ENCODE data around the gene DCTPP1. TPM values are rescaled to one million over a fixed set of nuclear protein-coding genes. Genes with fewer than 3 reads are reported as not detected.
A peak's percentile ranks its signal among the peaks of the same experiment; 100 is the strongest.

Gene DCTPP1
- polyA plus RNA-seq, 3 donors: 10.5 to 45.5 (median 32.2) TPM

DNA sequence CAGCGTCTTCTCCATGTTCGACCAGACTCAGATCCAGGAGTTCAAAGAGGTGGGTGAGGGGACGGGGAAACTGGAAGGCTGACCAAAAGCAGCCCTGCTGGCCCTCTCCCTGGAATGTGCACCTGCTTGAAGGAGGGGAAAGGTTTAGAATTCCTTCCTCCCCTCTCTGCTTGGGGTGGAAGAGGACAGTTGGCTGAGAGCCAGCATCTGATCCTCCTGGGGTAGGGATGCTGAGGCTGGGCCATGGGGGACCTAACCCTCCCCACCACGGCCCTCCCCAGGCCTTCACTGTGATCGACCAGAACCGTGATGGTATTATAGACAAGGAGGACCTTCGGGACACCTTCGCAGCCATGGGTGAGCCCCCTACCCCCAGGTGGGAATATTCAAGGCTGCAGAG lies 54.0 kb downstream of the DCTPP1 start:
- H3K4me1 Mint-ChIP-seq: peaks cover 30% of the 10 kb centered on the region
- Histone ChIP-seq H2AFZ (ENCODE audit: insufficient read depth, low read depth, low read length, poor library complexity, severe bottlenecking) (no peak overlapping the region), H3K27me3 (ENCODE audit: control insufficient read depth in 2 of 2, insufficient read depth in 2 of 2, low read length in 2 of 2) (no peaks in the 10 kb centered on the region), H3K4me1 (ENCODE audit: control insufficient read depth in 1 of 2, insufficient read depth in 2 of 2, low read length in 2 of 2) (peaks cover 31 to 38% of the 10 kb centered on the region in 2 donors), H3K36me3 (replicated peaks in 1 of 2; ENCODE audit: control insufficient read depth in 1 of 2, insufficient read depth in 2 of 2, low read length in 2 of 2) (no peaks in the 10 kb centered on the region), H4K20me1 (ENCODE audit: insufficient read depth, low read length) (no peaks in the 10 kb centered on the region), H3K27ac (ENCODE audit: low read depth in 1 of 2, low read length in 2 of 2) (no peak overlapping the region), H3K79me2 (ENCODE audit: insufficient read depth, low read length) (peaks cover 7% of the 10 kb centered on the region), H3K4me2 (replicated peaks; ENCODE audit: extremely low read depth, low read length, poor library complexity, severe bottlenecking) (no peak overlapping the region), H3K4me3 (replicated peaks in 1 of 3; ENCODE audit: low read depth in 2 of 3, low read length in 3 of 3) (no peak overlapping the region), H3K9me3 (replicated peaks in 1 of 2; ENCODE audit: control insufficient read depth in 1 of 2, insufficient read depth in 1 of 2, low read length in 2 of 2) (no peaks in the 10 kb centered on the region), H3K9ac (ENCODE audit: insufficient read depth, low read length, poor library complexity, severe bottlenecking) (no peak overlapping the region)
- intact Hi-C loops (cut with micrococcal nuclease): loop anchor here (10.0 kb wide), 2 partner anchors 279 to 339 kb away; partner anchors contain the start of genes FBRS (in 1 of the 2) and PRR14 (in 1 of the 2)
- peak overlapping the region in 1 of 7 donors; percentile 37 for H3K27ac Mint-ChIP-seq
- peaks cover 0 to 6% (median 0%) of the 10 kb centered on the region in 3 donors for H3K27me3 Mint-ChIP-seq (ENCODE audit: low read depth in 3 of 3)
- 90% methylated on average over 4 of the region's 8 CpGs for WGBS (ENCODE audit: insufficient coverage)
- no peak overlapping the region for H3K4me3 Mint-ChIP-seq
- no peaks in the 10 kb centered on the region for H3K36me3 Mint-ChIP-seq
- H3K9me3 Mint-ChIP-seq: no peaks in the 10 kb centered on the region
- DNase-seq: peak in 1 of 3 donors; percentile 4
- TF ChIP-seq, protein P1, sequence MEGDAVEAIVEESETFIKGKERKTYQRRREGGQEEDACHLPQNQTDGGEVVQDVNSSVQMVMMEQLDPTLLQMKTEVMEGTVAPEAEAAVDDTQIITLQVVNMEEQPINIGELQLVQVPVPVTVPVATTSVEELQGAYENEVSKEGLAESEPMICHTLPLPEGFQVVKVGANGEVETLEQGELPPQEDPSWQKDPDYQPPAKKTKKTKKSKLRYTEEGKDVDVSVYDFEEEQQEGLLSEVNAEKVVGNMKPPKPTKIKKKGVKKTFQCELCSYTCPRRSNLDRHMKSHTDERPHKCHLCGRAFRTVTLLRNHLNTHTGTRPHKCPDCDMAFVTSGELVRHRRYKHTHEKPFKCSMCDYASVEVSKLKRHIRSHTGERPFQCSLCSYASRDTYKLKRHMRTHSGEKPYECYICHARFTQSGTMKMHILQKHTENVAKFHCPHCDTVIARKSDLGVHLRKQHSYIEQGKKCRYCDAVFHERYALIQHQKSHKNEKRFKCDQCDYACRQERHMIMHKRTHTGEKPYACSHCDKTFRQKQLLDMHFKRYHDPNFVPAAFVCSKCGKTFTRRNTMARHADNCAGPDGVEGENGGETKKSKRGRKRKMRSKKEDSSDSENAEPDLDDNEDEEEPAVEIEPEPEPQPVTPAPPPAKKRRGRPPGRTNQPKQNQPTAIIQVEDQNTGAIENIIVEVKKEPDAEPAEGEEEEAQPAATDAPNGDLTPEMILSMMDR (IDR thresholded peaks at IDR 0.05): no peak

- Histone ChIP-seq H4K20me1 (ENCODE audit: insufficient read depth, low read length) (no peaks in the 10 kb centered on the region), H3K4me2 (replicated peaks; ENCODE audit: extremely low read depth, low read length, poor library complexity, severe bottlenecking) (no peak within 1 kb of the TSS), H3K9me3 (replicated peaks in 1 of 2; ENCODE audit: control insufficient read depth in 1 of 2, insufficient read depth in 1 of 2, low read length in 2 of 2) (no peaks in the 10 kb centered on the region), H3K4me3 (replicated peaks in 1 of 3; ENCODE audit: low read depth in 2 of 3, low read length in 3 of 3) (no peak within 1 kb of the TSS), H3K27me3 (ENCODE audit: control insufficient read depth in 2 of 2, insufficient read depth in 2 of 2, low read length in 2 of 2) (no peaks in the 10 kb centered on the region), H3K9ac (ENCODE audit: insufficient read depth, low read length, poor library complexity, severe bottlenecking) (no peak within 1 kb of the TSS), H2AFZ (ENCODE audit: insufficient read depth, low read depth, low read length, poor library complexity, severe bottlenecking) (no peak within 1 kb of the TSS), H3K79me2 (ENCODE audit: insufficient read depth, low read length) (peaks cover 12% of the 10 kb centered on the region), H3K4me1 (ENCODE audit: control insufficient read depth in 1 of 2, insufficient read depth in 2 of 2, low read length in 2 of 2) (peaks cover 31 to 38% of the 10 kb centered on the region in 2 donors), H3K36me3 (replicated peaks in 1 of 2; ENCODE audit: control insufficient read depth in 1 of 2, insufficient read depth in 2 of 2, low read length in 2 of 2) (no peaks in the 10 kb centered on the region), H3K27ac (ENCODE audit: low read depth in 1 of 2, low read length in 2 of 2) (no peak within 1 kb of the TSS)
- no peak for DNase-seq
- Mint-ChIP-seq H3K27ac (peak within 1 kb of the TSS in 2 of 7 donors; percentile 37 to 50), H3K4me3 (no peak within 1 kb of the TSS), H3K36me3 (no peaks in the 10 kb centered on the region), H3K4me1 (peaks cover 30% of the 10 kb centered on the region), H3K9me3 (no peaks in the 10 kb centered on the region), H3K27me3 (ENCODE audit: low read depth in 3 of 3) (peaks cover 0 to 6% (median 0%) of the 10 kb centered on the region in 3 donors)
- intact Hi-C loops (cut with micrococcal nuclease): loop anchor here (10.0 kb wide), 2 partner anchors 280 to 340 kb away; partner anchors contain the start of genes FBRS (in 1 of the 2) and PRR14 (in 1 of the 2)
- TF ChIP-seq, protein P1 (IDR thresholded peaks at IDR 0.05): no peak
- WGBS (ENCODE audit: insufficient coverage): 100% methylated on average over 2 of the region's 6 CpGs
Measured at GRCh38 chr16:30374538-30374937, 55.3 kb downstream of the DCTPP1 start, which contains the start of gene MYL11. Gene MYL11 (plus strand): TSS chr16:30374802. CDS start chr16:30374858, 56 bp downstream.

Small RNA genes lying within 50 kb of the gene (small RNA-seq; reads per million reads assigned to genes)
- not detected for gene RF00019 (ENCODE audit: insufficient read length, low read depth)
- 0.94 reads per million for gene RF00406 (ENCODE audit: insufficient read length, low read depth)

Other genes starting within 250 kb of the DCTPP1 start
- 1,000 to 10,000 TPM; 1,314 to 1,363 (median 1,346) TPM for gene CORO1A, start 246.4 kb downstream of the DCTPP1 start, polyA plus RNA-seq
- 100 to 1,000 TPM; 105 to 170 (median 160) TPM for gene BOLA2B, start 236.4 kb downstream of the DCTPP1 start, polyA plus RNA-seq
- gene SLX1A, start 236.2 kb downstream of the DCTPP1 start, polyA plus RNA-seq: 100 to 1,000 TPM in 2 of 3 donors, 10 to 100 TPM in 1; 43.1 to 163 (median 162) TPM
- 10 to 100 TPM; 20.9 to 29.9 (median 28.3) TPM for gene SULT1A3, start 230.8 kb downstream of the DCTPP1 start, polyA plus RNA-seq
- 10 to 100 TPM in 1 of 3 donors, not detected in 2; 15.4 TPM for gene NPIPB13, start 181.6 kb downstream of the DCTPP1 start, polyA plus RNA-seq
- gene CD2BP2, start 74.7 kb downstream of the DCTPP1 start, polyA plus RNA-seq: 10 to 100 TPM; 23.9 to 31.8 (median 31.0) TPM
- gene TBC1D10B, start 59.5 kb downstream of the DCTPP1 start, polyA plus RNA-seq: 10 to 100 TPM; 12.2 to 36.0 (median 13.8) TPM
- gene MYL11, start 55.2 kb downstream of the DCTPP1 start, polyA plus RNA-seq: 1 to 10 TPM in 2 of 3 donors, not detected in 1; 1.6 to 1.9 TPM
- under 1 TPM; 0.31 to 0.60 (median 0.49) TPM for gene SEPTIN1, start 47.5 kb downstream of the DCTPP1 start, polyA plus RNA-seq
- gene ZNF48, start 34.6 kb downstream of the DCTPP1 start, polyA plus RNA-seq: 1 to 10 TPM in 1 of 3 donors, under 1 TPM in 2; 0.67 to 1.4 (median 0.93) TPM
- gene ZNF771, start 22.4 kb downstream of the DCTPP1 start, polyA plus RNA-seq: under 1 TPM; 0.39 to 0.68 (median 0.51) TPM
- gene SEPHS2, start 15.8 kb upstream of the DCTPP1 start, polyA plus RNA-seq: 10 to 100 TPM; 12.8 to 56.4 (median 54.2) TPM
- 100 to 1,000 TPM in 2 of 3 donors, 10 to 100 TPM in 1; 56.8 to 474 (median 109) TPM for gene ITGAL, start 42.7 kb upstream of the DCTPP1 start, polyA plus RNA-seq
- gene ZNF768, start 96.5 kb upstream of the DCTPP1 start, polyA plus RNA-seq: 10 to 100 TPM in 1 of 3 donors, 1 to 10 TPM in 2; 2.8 to 13.4 (median 3.0) TPM
- 1 to 10 TPM; 4.1 to 6.6 (median 4.4) TPM for gene ZNF747, start 104.8 kb upstream of the DCTPP1 start, polyA plus RNA-seq
- gene ZNF764, start 128.3 kb upstream of the DCTPP1 start, polyA plus RNA-seq: 1 to 10 TPM in 2 of 3 donors, under 1 TPM in 1; 0.94 to 4.6 (median 1.0) TPM
- gene ZNF688, start 141.7 kb upstream of the DCTPP1 start, polyA plus RNA-seq: 10 to 100 TPM; 10.3 to 24.1 (median 18.9) TPM
- gene ZNF785, start 155.7 kb upstream of the DCTPP1 start, polyA plus RNA-seq: 1 to 10 TPM in 2 of 3 donors, under 1 TPM in 1; 0.67 to 9.0 (median 1.1) TPM
- gene ZNF689, start 180.4 kb upstream of the DCTPP1 start, polyA plus RNA-seq: 10 to 100 TPM in 1 of 3 donors, 1 to 10 TPM in 2; 4.1 to 11.2 (median 8.0) TPM
- 10 to 100 TPM in 2 of 3 donors, 1 to 10 TPM in 1; 6.1 to 32.6 (median 10.4) TPM for gene PRR14, start 220.9 kb upstream of the DCTPP1 start, polyA plus RNA-seq
- 10 to 100 TPM in 1 of 3 donors, 1 to 10 TPM in 2; 1.4 to 44.8 (median 2.1) TPM for gene FBRS, start 228.4 kb upstream of the DCTPP1 start, polyA plus RNA-seq